H54 (cell line): ENCODE measurements around the gene IL6R.
"Not testable (repeated sequence)": the region's sequence is repeated elsewhere in the genome, so short reads cannot be mapped to it uniquely, and the experiment has no call there.

Experiments used
- DNase-seq: peaks from one replicate; pipeline ENCODE4 v3.0.0; 2011; ENCODE audit warnings: low spot score, mixed read lengths; ENCODE audit not compliant: insufficient read length
- FAIRE-seq: peaks from 3 replicates; lab custom pipeline; 2011; peaks lifted over from hg19 to GRCh38; lab: Jason Lieb, UNC
- POLR2A ChIP-seq: IDR thresholded peaks from 2 replicates; pipeline ENCODE4 v1.6.1; 2011; ENCODE audit warnings: low read depth, mild to moderate bottlenecking, low read length

The IL6R gene

GRCh38 chr1:154483941-154484803 lies 79.0 kb downstream of the IL6R start:
- FAIRE-seq (no peak), DNase-seq (no peak)
- no peak for TF ChIP-seq POLR2A

- no peak for DNase-seq
- no peak for TF ChIP-seq POLR2A
- FAIRE-seq = no peak
Observed at GRCh38 chr1:154485106-154485505, 80.0 kb downstream of the IL6R start.

GRCh38 chr1:154485910-154486496 lies 80.9 kb downstream of the IL6R start:
- FAIRE-seq (no peak), DNase-seq (no peak)
- no peak for TF ChIP-seq POLR2A

- DNase-seq, FAIRE-seq: not testable (repeated sequence)
Observed at GRCh38 chr1:154486756-154487155, 81.6 kb downstream of the IL6R start.

GRCh38 chr1:154488922-154489321 lies 83.8 kb downstream of the IL6R start:
- TF ChIP-seq POLR2A = no peak
- no peak for FAIRE-seq
- no peak for DNase-seq

GRCh38 chr1:154489695-154490274 lies 84.6 kb downstream of the IL6R start:
- TF ChIP-seq POLR2A = no peak
- no peak for FAIRE-seq
- DNase-seq = no peak

- DNase-seq = no peak
- no peak for FAIRE-seq
- no peak for TF ChIP-seq POLR2A
Observed at GRCh38 chr1:154490317-154490716, 85.2 kb downstream of the IL6R start.

GRCh38 chr1:154492115-154492514 lies 87.0 kb downstream of the IL6R start:
- no peak for FAIRE-seq
- TF ChIP-seq POLR2A = no peak
- DNase-seq = no peak

GRCh38 chr1:154493276-154493675 lies 88.1 kb downstream of the IL6R start:
- DNase-seq = no peak
- no peak for FAIRE-seq
- no peak for TF ChIP-seq POLR2A

- TF ChIP-seq POLR2A = no peak
- FAIRE-seq (no peak), DNase-seq (no peak)
Observed at GRCh38 chr1:154495496-154496273, 90.5 kb downstream of the IL6R start.

- FAIRE-seq = no peak
- TF ChIP-seq POLR2A = no peak
- no peak for DNase-seq
Observed at GRCh38 chr1:154496383-154496782, 91.2 kb downstream of the IL6R start.

- no peak for DNase-seq
- TF ChIP-seq POLR2A = no peak
- no peak for FAIRE-seq
Observed at GRCh38 chr1:154497026-154497806, 92.1 kb downstream of the IL6R start.

- DNase-seq (no peak), FAIRE-seq (no peak)
Observed at GRCh38 chr1:154499446-154499845, 94.3 kb downstream of the IL6R start.

GRCh38 chr1:154500533-154500932 lies 95.4 kb downstream of the IL6R start:
- DNase-seq (no peak), FAIRE-seq (no peak)
- no peak for TF ChIP-seq POLR2A

More at GRCh38 chr1:154499446-154499845, 94.3 kb downstream of the IL6R start:
- TF ChIP-seq POLR2A = no peak
